Central memory CD8-positive, alpha-beta T cell (primary cell): ENCODE data around the gene FURIN.
A peak's percentile ranks its signal among the peaks of the same experiment; 100 is the strongest.
"Not testable (repeated sequence)": the region's sequence is repeated elsewhere in the genome, so short reads cannot be mapped to it uniquely, and the experiment has no call there.

Source experiments
- ATAC-seq: fragments of 150-1000 bp; cut with Tn5 transposase; replicated peaks from 2 replicates; pipeline ENCODE4 v1.10.0; 2022; ENCODE audit warnings: mild to moderate bottlenecking, moderate FRiP score, moderate number of reproducible peaks; ENCODE audit not compliant: poor library complexity, severe bottlenecking; ENCODE audit errors: extremely low read depth
- DNase-seq, 2 donors: peaks; one replicate each; pipeline ENCODE4 v3.0.0; 2021; ENCODE audit warnings: low spot score in 2 of 2
- H3K27ac Mint-ChIP-seq: one replicate; pipeline ENCODE4 v1.8.0; 2022; ENCODE audit warnings: low read depth, mild to moderate bottlenecking, moderate library complexity, mixed read lengths
- H3K27me3 Mint-ChIP-seq: one replicate; pipeline ENCODE4 v1.8.0; 2022; ENCODE audit warnings: mixed read lengths
- H3K36me3 Mint-ChIP-seq: one replicate; pipeline ENCODE4 v1.8.0; 2022; ENCODE audit warnings: mild to moderate bottlenecking, moderate library complexity, mixed read lengths; ENCODE audit not compliant: insufficient read depth
- H3K4me1 Mint-ChIP-seq: one replicate; pipeline ENCODE4 v1.8.0; 2022; ENCODE audit warnings: mixed read lengths
- H3K4me3 Mint-ChIP-seq: one replicate; pipeline ENCODE4 v1.8.0; 2022; ENCODE audit warnings: mild to moderate bottlenecking, moderate library complexity, mixed read lengths
- H3K9me3 Mint-ChIP-seq: one replicate; pipeline ENCODE4 v1.8.0; 2022; ENCODE audit warnings: mixed read lengths

Gene FURIN

GRCh38 chr15:90914305-90915080 lies 46.1 kb downstream of the FURIN start:
- Mint-ChIP-seq H3K27ac (no peak overlapping the region), H3K27me3 (no peaks in the 10 kb centered on the region), H3K4me1 (peaks cover 4% of the 10 kb centered on the region), H3K36me3 (peaks cover 47% of the 10 kb centered on the region), H3K9me3 (no peaks in the 10 kb centered on the region), H3K4me3 (no peak overlapping the region)
- ATAC-seq = no peak
- DNase-seq = no peak

GRCh38 chr15:90915216-90915807 lies 46.9 kb downstream of the FURIN start:
- ATAC-seq = no peak
- H3K27me3 Mint-ChIP-seq = no peaks in the 10 kb centered on the region
- H3K4me1 Mint-ChIP-seq = peaks cover 4% of the 10 kb centered on the region
- peak overlapping the region; percentile 46 for H3K27ac Mint-ChIP-seq
- no peak for DNase-seq
- H3K36me3 Mint-ChIP-seq = peaks cover 50% of the 10 kb centered on the region
- no peak overlapping the region for H3K4me3 Mint-ChIP-seq
- H3K9me3 Mint-ChIP-seq = no peaks in the 10 kb centered on the region

- Mint-ChIP-seq H3K4me1 (peaks cover 4% of the 10 kb centered on the region), H3K4me3 (no peak overlapping the region), H3K9me3 (no peaks in the 10 kb centered on the region), H3K27ac (peak overlapping the region; percentile 46), H3K27me3 (no peaks in the 10 kb centered on the region), H3K36me3 (peaks cover 46% of the 10 kb centered on the region)
- ATAC-seq (no peak), DNase-seq (no peak)
Observed at GRCh38 chr15:90915808-90916440, 47.5 kb downstream of the FURIN start.

GRCh38 chr15:90916461-90916860 lies 48.1 kb downstream of the FURIN start:
- peaks cover 47% of the 10 kb centered on the region for H3K36me3 Mint-ChIP-seq
- peaks cover 4% of the 10 kb centered on the region for H3K4me1 Mint-ChIP-seq
- no peak overlapping the region for H3K4me3 Mint-ChIP-seq
- H3K27me3 Mint-ChIP-seq = no peaks in the 10 kb centered on the region
- DNase-seq (no peak), ATAC-seq (no peak)
- no peak overlapping the region for H3K27ac Mint-ChIP-seq
- no peaks in the 10 kb centered on the region for H3K9me3 Mint-ChIP-seq

GRCh38 chr15:90917569-90917968 lies 49.2 kb downstream of the FURIN start:
- H3K9me3 Mint-ChIP-seq = no peaks in the 10 kb centered on the region
- H3K27ac Mint-ChIP-seq = peak overlapping the region; percentile 2
- no peak overlapping the region for H3K4me3 Mint-ChIP-seq
- DNase-seq = no peak
- no peaks in the 10 kb centered on the region for H3K27me3 Mint-ChIP-seq
- peaks cover 4% of the 10 kb centered on the region for H3K4me1 Mint-ChIP-seq
- H3K36me3 Mint-ChIP-seq = peaks cover 43% of the 10 kb centered on the region
- ATAC-seq = no peak

GRCh38 chr15:90918034-90918788 lies 49.8 kb downstream of the FURIN start:
- H3K4me1 Mint-ChIP-seq = peaks cover 4% of the 10 kb centered on the region
- H3K27me3 Mint-ChIP-seq = no peaks in the 10 kb centered on the region
- no peak for ATAC-seq
- H3K36me3 Mint-ChIP-seq = peaks cover 38% of the 10 kb centered on the region
- no peak for DNase-seq
- H3K9me3 Mint-ChIP-seq = no peaks in the 10 kb centered on the region
- no peak overlapping the region for H3K27ac Mint-ChIP-seq
- H3K4me3 Mint-ChIP-seq = no peak overlapping the region

- Mint-ChIP-seq H3K27ac (no peak overlapping the region), H3K9me3 (no peaks in the 10 kb centered on the region), H3K4me1 (peaks cover 4% of the 10 kb centered on the region), H3K36me3 (peaks cover 34% of the 10 kb centered on the region), H3K4me3 (no peak overlapping the region), H3K27me3 (no peaks in the 10 kb centered on the region)
- DNase-seq (no peak), ATAC-seq (no peak)
Observed at GRCh38 chr15:90918835-90919234, 50.4 kb downstream of the FURIN start.

- H3K27me3 Mint-ChIP-seq = no peaks in the 10 kb centered on the region
- DNase-seq = no peak
- no peaks in the 10 kb centered on the region for H3K9me3 Mint-ChIP-seq
- no peak overlapping the region for H3K4me3 Mint-ChIP-seq
- H3K27ac Mint-ChIP-seq = no peak overlapping the region
- H3K4me1 Mint-ChIP-seq = peaks cover 4% of the 10 kb centered on the region
- peaks cover 16% of the 10 kb centered on the region for H3K36me3 Mint-ChIP-seq
- ATAC-seq = no peak
Observed at GRCh38 chr15:90921887-90922286, 53.5 kb downstream of the FURIN start.

GRCh38 chr15:90922712-90923322 lies 54.4 kb downstream of the FURIN start:
- H3K27me3 Mint-ChIP-seq, H3K4me3 Mint-ChIP-seq, DNase-seq, H3K9me3 Mint-ChIP-seq, ATAC-seq, H3K4me1 Mint-ChIP-seq, H3K27ac Mint-ChIP-seq: not testable (repeated sequence)
- peaks cover 11% of the 10 kb centered on the region for H3K36me3 Mint-ChIP-seq

GRCh38 chr15:90924375-90924774 lies 56.0 kb downstream of the FURIN start:
- DNase-seq (no peak), ATAC-seq (no peak)
- Mint-ChIP-seq H3K27me3 (no peaks in the 10 kb centered on the region), H3K4me3 (no peak overlapping the region), H3K4me1 (peaks cover 2% of the 10 kb centered on the region), H3K27ac (no peak overlapping the region), H3K9me3 (no peaks in the 10 kb centered on the region), H3K36me3 (peaks cover 7% of the 10 kb centered on the region)

GRCh38 chr15:90926766-90927165 lies 58.4 kb downstream of the FURIN start:
- ATAC-seq, H3K4me3 Mint-ChIP-seq, DNase-seq, H3K9me3 Mint-ChIP-seq, H3K27me3 Mint-ChIP-seq, H3K36me3 Mint-ChIP-seq, H3K27ac Mint-ChIP-seq: not testable (repeated sequence)
- peaks cover 22% of the 10 kb centered on the region for H3K4me1 Mint-ChIP-seq

GRCh38 chr15:90928106-90928505 lies 59.7 kb downstream of the FURIN start:
- not testable (repeated sequence) for H3K36me3 Mint-ChIP-seq, DNase-seq, H3K9me3 Mint-ChIP-seq, H3K27me3 Mint-ChIP-seq, ATAC-seq, H3K27ac Mint-ChIP-seq
- H3K4me3 Mint-ChIP-seq = peak overlapping the region; percentile 56
- peaks cover 30% of the 10 kb centered on the region for H3K4me1 Mint-ChIP-seq
